ENCODE results near the gene HLA-DPA1. TPM values are rescaled to one million over a fixed set of nuclear protein-coding genes. Genes with fewer than 3 reads are reported as not detected.
A peak's percentile ranks its signal among the peaks of the same experiment; 100 is the strongest.

Gene HLA-DPA1
- total RNA-seq, 1 donor from 2014 or later = 2.8 TPM

DNA sequence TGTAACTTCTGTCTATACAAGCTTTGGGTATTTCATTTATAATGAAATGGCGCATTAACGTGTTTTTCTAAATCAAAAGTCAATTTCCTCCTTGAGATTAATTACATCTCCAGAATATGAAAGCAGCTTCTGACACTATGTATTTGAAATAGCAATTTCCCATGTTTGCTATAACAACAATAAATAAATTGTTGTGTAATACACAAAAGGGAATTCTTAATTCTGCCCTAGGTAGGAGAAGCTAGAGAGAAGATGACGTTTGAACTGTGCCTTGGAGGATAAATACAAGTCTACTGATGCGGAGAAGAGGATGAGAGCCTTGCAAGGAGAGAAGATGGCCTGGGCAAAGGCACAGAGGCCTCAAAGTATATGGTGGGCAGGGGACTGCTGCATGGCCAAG is 56.4 kb downstream of the HLA-DPA1 start:
- H3K36me3 ChIP-seq = no peaks in the 10 kb centered on the region
- H3K9me3 ChIP-seq (ENCODE audit: low read depth) = no peaks in the 10 kb centered on the region
- no peak for DNase-seq (ENCODE audit: low spot score)
- no peaks in the 10 kb centered on the region for H4K20me1 ChIP-seq (ENCODE audit: low read depth)
- TF ChIP-seq, protein P1, sequence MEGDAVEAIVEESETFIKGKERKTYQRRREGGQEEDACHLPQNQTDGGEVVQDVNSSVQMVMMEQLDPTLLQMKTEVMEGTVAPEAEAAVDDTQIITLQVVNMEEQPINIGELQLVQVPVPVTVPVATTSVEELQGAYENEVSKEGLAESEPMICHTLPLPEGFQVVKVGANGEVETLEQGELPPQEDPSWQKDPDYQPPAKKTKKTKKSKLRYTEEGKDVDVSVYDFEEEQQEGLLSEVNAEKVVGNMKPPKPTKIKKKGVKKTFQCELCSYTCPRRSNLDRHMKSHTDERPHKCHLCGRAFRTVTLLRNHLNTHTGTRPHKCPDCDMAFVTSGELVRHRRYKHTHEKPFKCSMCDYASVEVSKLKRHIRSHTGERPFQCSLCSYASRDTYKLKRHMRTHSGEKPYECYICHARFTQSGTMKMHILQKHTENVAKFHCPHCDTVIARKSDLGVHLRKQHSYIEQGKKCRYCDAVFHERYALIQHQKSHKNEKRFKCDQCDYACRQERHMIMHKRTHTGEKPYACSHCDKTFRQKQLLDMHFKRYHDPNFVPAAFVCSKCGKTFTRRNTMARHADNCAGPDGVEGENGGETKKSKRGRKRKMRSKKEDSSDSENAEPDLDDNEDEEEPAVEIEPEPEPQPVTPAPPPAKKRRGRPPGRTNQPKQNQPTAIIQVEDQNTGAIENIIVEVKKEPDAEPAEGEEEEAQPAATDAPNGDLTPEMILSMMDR (IDR thresholded peaks at IDR 0.05) = no peak
- no peak for TF ChIP-seq EZH2phosphoT487 (IDR thresholded peaks at IDR 0.05)
- TF ChIP-seq EZH2 (IDR thresholded peaks at IDR 0.05) = no peak
- H2AFZ ChIP-seq (replicated peaks) = no peak overlapping the region
- no peak overlapping the region for H3K4me3 ChIP-seq
- Mint-ChIP-seq H3K4me3 (no peak overlapping the region), H3K9me3 (no peaks in the 10 kb centered on the region), H3K36me3 (no peaks in the 10 kb centered on the region), H3K4me1 (peaks cover 2% of the 10 kb centered on the region), H3K27ac (no peak overlapping the region), H3K27me3 (ENCODE audit: insufficient read depth, low read depth) (peaks cover 2% of the 10 kb centered on the region)
- H3K27ac ChIP-seq = no peak overlapping the region
- H3K4me2 ChIP-seq = no peak overlapping the region
- no peaks in the 10 kb centered on the region for H3K79me2 ChIP-seq (ENCODE audit: low read depth)
- H3K4me1 ChIP-seq = no peaks in the 10 kb centered on the region
- H3K27me3 ChIP-seq = no peaks in the 10 kb centered on the region
- H3F3A ChIP-seq (ENCODE audit: low read depth) = no peaks in the 10 kb centered on the region
- no peak overlapping the region for H3K9ac ChIP-seq

DNA sequence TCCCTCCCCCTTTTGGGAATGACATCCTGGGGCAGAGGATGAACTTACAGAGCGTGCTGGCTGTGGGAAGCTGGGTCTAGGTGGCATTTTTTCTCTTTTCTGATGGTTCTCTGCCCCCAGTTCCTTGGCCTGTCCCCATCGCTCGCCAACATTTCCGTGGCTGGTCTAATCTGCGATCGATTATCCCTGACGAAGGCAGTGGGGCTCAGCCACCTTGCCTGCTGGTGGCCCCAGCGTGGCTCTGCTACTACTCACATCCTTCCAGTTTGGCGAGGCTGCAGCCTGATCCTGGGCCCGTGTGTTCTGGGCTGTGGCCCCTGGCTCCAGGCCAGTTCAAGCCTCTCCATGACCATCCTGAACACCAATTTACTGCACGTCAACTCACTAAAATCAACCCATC is 57.7 kb downstream of the HLA-DPA1 start:
- peaks cover 2% of the 10 kb centered on the region for H3K4me1 Mint-ChIP-seq
- H3K36me3 Mint-ChIP-seq = no peaks in the 10 kb centered on the region
- no peaks in the 10 kb centered on the region for H3K27me3 ChIP-seq
- H3K79me2 ChIP-seq (ENCODE audit: low read depth) = no peaks in the 10 kb centered on the region
- H3K9me3 ChIP-seq (ENCODE audit: low read depth) = no peaks in the 10 kb centered on the region
- no peak overlapping the region for H3K9ac ChIP-seq
- H3K27me3 Mint-ChIP-seq (ENCODE audit: insufficient read depth, low read depth) = peaks cover 2% of the 10 kb centered on the region
- no peak overlapping the region for H3K4me3 Mint-ChIP-seq
- H3K4me2 ChIP-seq = no peak overlapping the region
- no peaks in the 10 kb centered on the region for H3K36me3 ChIP-seq
- no peak for DNase-seq (ENCODE audit: low spot score)
- H2AFZ ChIP-seq (replicated peaks) = peak overlapping the region; percentile 35
- H3K4me1 ChIP-seq = peaks cover under 1% of the 10 kb centered on the region
- H3K4me3 ChIP-seq = no peak overlapping the region
- TF ChIP-seq EZH2 (IDR thresholded peaks at IDR 0.05) = no peak
- TF ChIP-seq, protein P1 (IDR thresholded peaks at IDR 0.05) = no peak
- no peak for TF ChIP-seq EZH2phosphoT487 (IDR thresholded peaks at IDR 0.05)
- H4K20me1 ChIP-seq (ENCODE audit: low read depth) = no peaks in the 10 kb centered on the region
- H3K27ac ChIP-seq = no peak overlapping the region
- no peak overlapping the region for H3K27ac Mint-ChIP-seq
- H3F3A ChIP-seq (ENCODE audit: low read depth) = no peaks in the 10 kb centered on the region
- H3K9me3 Mint-ChIP-seq = no peaks in the 10 kb centered on the region

DNA sequence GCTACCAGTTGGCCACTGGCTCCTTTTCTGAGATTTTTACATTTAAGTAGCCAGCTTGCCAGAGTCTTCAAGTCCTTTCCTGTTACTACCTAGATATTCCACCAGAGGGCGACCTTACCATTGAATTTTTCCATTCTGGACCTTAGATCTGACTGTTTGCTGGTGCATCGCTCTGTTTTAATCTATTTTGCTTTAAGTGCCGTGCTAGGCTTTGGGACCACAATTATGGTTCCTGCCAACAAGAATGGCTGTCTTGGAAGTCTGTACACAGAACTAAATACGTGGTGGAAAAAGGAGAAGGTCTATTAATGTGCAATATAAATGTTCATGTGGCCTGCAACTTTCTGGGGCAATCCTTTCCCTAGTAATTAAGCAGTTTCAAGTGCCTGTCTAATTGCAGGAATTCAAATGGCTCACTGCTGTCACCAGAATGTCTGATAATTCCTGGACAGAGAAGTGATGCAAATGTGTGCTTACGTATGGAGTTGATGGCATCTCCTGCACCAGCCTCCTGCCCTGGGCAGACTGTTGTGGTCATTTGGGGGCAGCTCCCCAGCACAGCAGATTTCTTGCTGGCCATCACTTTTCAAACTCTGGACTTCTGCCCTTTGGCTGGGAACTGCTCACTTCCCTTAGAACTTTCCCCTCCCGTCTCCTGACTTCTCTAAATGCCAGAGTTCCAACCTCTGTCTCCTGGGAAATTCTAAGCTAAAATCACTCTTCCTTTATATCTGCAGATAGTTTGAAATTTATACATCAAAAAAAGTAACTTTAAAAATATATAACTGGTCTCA is 58.4 kb downstream of the HLA-DPA1 start:
- Histone ChIP-seq H3K4me1 (peaks cover 8% of the 10 kb centered on the region), H3K4me2 (no peak overlapping the region), H3K4me3 (no peak overlapping the region), H3K36me3 (no peaks in the 10 kb centered on the region), H4K20me1 (ENCODE audit: low read depth) (no peaks in the 10 kb centered on the region), H3K9ac (no peak overlapping the region), H3F3A (ENCODE audit: low read depth) (no peaks in the 10 kb centered on the region), H2AFZ (replicated peaks) (peak overlapping the region; percentile 84), H3K27me3 (no peaks in the 10 kb centered on the region), H3K27ac (no peak overlapping the region), H3K79me2 (ENCODE audit: low read depth) (no peaks in the 10 kb centered on the region), H3K9me3 (ENCODE audit: low read depth) (no peaks in the 10 kb centered on the region)
- Mint-ChIP-seq H3K36me3 (no peaks in the 10 kb centered on the region), H3K4me1 (peaks cover 5% of the 10 kb centered on the region), H3K27ac (no peak overlapping the region), H3K27me3 (ENCODE audit: insufficient read depth, low read depth) (peaks cover under 1% of the 10 kb centered on the region), H3K9me3 (no peaks in the 10 kb centered on the region), H3K4me3 (no peak overlapping the region)
- TF ChIP-seq, protein P1 (IDR thresholded peaks at IDR 0.05) = peak; percentile 81
- no peak for TF ChIP-seq EZH2phosphoT487 (IDR thresholded peaks at IDR 0.05)
- peak; percentile 81 for DNase-seq (ENCODE audit: low spot score)

Other genes with a start within 250 kb of the HLA-DPA1 start
- gene TAP2, start 234.9 kb downstream of the HLA-DPA1 start, total RNA-seq (ENCODE audit: low replicate concordance) = 2.8 and 2.9 TPM in 2 replicates
- 2.0 and 2.2 TPM in 2 replicates for gene PSMB8, start 229.6 kb downstream of the HLA-DPA1 start, total RNA-seq (ENCODE audit: low replicate concordance)
- gene TAP1, start 219.9 kb downstream of the HLA-DPA1 start, total RNA-seq (ENCODE audit: low replicate concordance) = 6.2 and 6.5 TPM in 2 replicates
- gene PSMB9, start 219.5 kb downstream of the HLA-DPA1 start, total RNA-seq (ENCODE audit: low replicate concordance) = not detected in 2 replicates
- gene HLA-DMB, start 132.6 kb downstream of the HLA-DPA1 start, total RNA-seq (ENCODE audit: low replicate concordance) = 4.3 and 4.5 TPM in 2 replicates
- gene HLA-DMA, start 120.6 kb downstream of the HLA-DPA1 start, total RNA-seq (ENCODE audit: low replicate concordance) = 5.1 and 11.9 TPM in 2 replicates
- gene BRD2, start 105.1 kb downstream of the HLA-DPA1 start, total RNA-seq (ENCODE audit: low replicate concordance) = 202 and 211 TPM in 2 replicates
- gene HLA-DOA, start 64.1 kb downstream of the HLA-DPA1 start, total RNA-seq (ENCODE audit: low replicate concordance) = 38.0 and 52.2 TPM in 2 replicates
- gene HLA-DPB1, start 2.3 kb upstream of the HLA-DPA1 start, total RNA-seq (ENCODE audit: low replicate concordance) = 8.0 and 23.3 TPM in 2 replicates
- gene COL11A2, start 118.8 kb upstream of the HLA-DPA1 start, total RNA-seq (ENCODE audit: low replicate concordance) = 0.49 and 0.99 TPM in 2 replicates
- gene RXRB, start 127.0 kb upstream of the HLA-DPA1 start, total RNA-seq (ENCODE audit: low replicate concordance) = 10.2 and 21.7 TPM in 2 replicates
- 40.8 and 59.2 TPM in 2 replicates for gene SLC39A7, start 127.2 kb upstream of the HLA-DPA1 start, total RNA-seq (ENCODE audit: low replicate concordance)
- gene HSD17B8, start 131.0 kb upstream of the HLA-DPA1 start, total RNA-seq (ENCODE audit: low replicate concordance) = 4.8 and 9.5 TPM in 2 replicates
- gene RING1, start 134.9 kb upstream of the HLA-DPA1 start, total RNA-seq (ENCODE audit: low replicate concordance) = 12.1 and 20.2 TPM in 2 replicates
- 28.7 and 38.4 TPM in 2 replicates for gene VPS52, start 198.2 kb upstream of the HLA-DPA1 start, total RNA-seq (ENCODE audit: low replicate concordance)
- 4,188 and 4,663 TPM in 2 replicates for gene RPS18, start 198.4 kb upstream of the HLA-DPA1 start, total RNA-seq (ENCODE audit: low replicate concordance)
- gene B3GALT4, start 203.5 kb upstream of the HLA-DPA1 start, total RNA-seq (ENCODE audit: low replicate concordance) = 1.1 and 2.1 TPM in 2 replicates
- gene WDR46, start 215.6 kb upstream of the HLA-DPA1 start, total RNA-seq (ENCODE audit: low replicate concordance) = 31.1 and 43.5 TPM in 2 replicates
- gene PFDN6, start 216.0 kb upstream of the HLA-DPA1 start, total RNA-seq (ENCODE audit: low replicate concordance) = 35.6 and 54.5 TPM in 2 replicates
- gene RGL2, start 225.3 kb upstream of the HLA-DPA1 start, total RNA-seq (ENCODE audit: low replicate concordance) = 28.3 and 63.4 TPM in 2 replicates
- 1.7 and 6.3 TPM in 2 replicates for gene TAPBP, start 240.4 kb upstream of the HLA-DPA1 start, total RNA-seq (ENCODE audit: low replicate concordance)
- 5.7 and 26.7 TPM in 2 replicates for gene ZBTB22, start 244.1 kb upstream of the HLA-DPA1 start, total RNA-seq (ENCODE audit: low replicate concordance)
- 35.7 and 49.6 TPM in 2 replicates for gene DAXX, start 249.3 kb upstream of the HLA-DPA1 start, total RNA-seq (ENCODE audit: low replicate concordance)

Data from neural progenitor cell (in vitro differentiated cells).